ENCODE data around the gene GPLD1.
"Not testable (repeated sequence)": the region's sequence is repeated elsewhere in the genome, so short reads cannot be mapped to it uniquely, and the experiment has no call there.

The GPLD1 gene

GRCh38 chr6:24401458-24401857 lies 87.9 kb downstream of the GPLD1 start:
- H3K4me3 ChIP-seq (replicated peaks; ENCODE audit: low read depth, low read length): no peak overlapping the region
- no peaks in the 10 kb centered on the region for H3K27me3 ChIP-seq (replicated peaks; ENCODE audit: control insufficient read depth, insufficient read depth, low read length)
- no peaks in the 10 kb centered on the region for H3K36me3 ChIP-seq (ENCODE audit: control insufficient read depth, insufficient read depth, low read length)
- DNase-seq (ENCODE audit: extremely low read depth, insufficient read length): no peak
- TF ChIP-seq CTCF (IDR thresholded peaks at IDR 0.05; ENCODE audit: insufficient read depth, low read length, poor library complexity, severe bottlenecking): no peak

- DNase-seq (ENCODE audit: extremely low read depth, insufficient read length); H3K27me3 ChIP-seq (replicated peaks; ENCODE audit: control insufficient read depth, insufficient read depth, low read length); H3K36me3 ChIP-seq (ENCODE audit: control insufficient read depth, insufficient read depth, low read length); H3K4me3 ChIP-seq (replicated peaks; ENCODE audit: low read depth, low read length): not testable (repeated sequence)
Observed at GRCh38 chr6:24400045-24401039, 89.0 kb downstream of the GPLD1 start.

- H3K27me3 ChIP-seq (replicated peaks; ENCODE audit: control insufficient read depth, insufficient read depth, low read length): no peaks in the 10 kb centered on the region
- TF ChIP-seq CTCF (IDR thresholded peaks at IDR 0.05; ENCODE audit: insufficient read depth, low read length, poor library complexity, severe bottlenecking): no peak
- H3K36me3 ChIP-seq (ENCODE audit: control insufficient read depth, insufficient read depth, low read length): no peaks in the 10 kb centered on the region
- no peak for DNase-seq (ENCODE audit: extremely low read depth, insufficient read length)
- no peak overlapping the region for H3K4me3 ChIP-seq (replicated peaks; ENCODE audit: low read depth, low read length)
Observed at GRCh38 chr6:24397631-24398030, 91.7 kb downstream of the GPLD1 start.

GRCh38 chr6:24396824-24397223 lies 92.6 kb downstream of the GPLD1 start:
- Histone ChIP-seq H3K27me3 (replicated peaks; ENCODE audit: control insufficient read depth, insufficient read depth, low read length) (no peaks in the 10 kb centered on the region), H3K4me3 (replicated peaks; ENCODE audit: low read depth, low read length) (no peak overlapping the region), H3K36me3 (ENCODE audit: control insufficient read depth, insufficient read depth, low read length) (no peaks in the 10 kb centered on the region)
- no peak for DNase-seq (ENCODE audit: extremely low read depth, insufficient read length)
- no peak for TF ChIP-seq CTCF (IDR thresholded peaks at IDR 0.05; ENCODE audit: insufficient read depth, low read length, poor library complexity, severe bottlenecking)

GRCh38 chr6:24394780-24395437 lies 94.5 kb downstream of the GPLD1 start:
- H3K27me3 ChIP-seq (replicated peaks; ENCODE audit: control insufficient read depth, insufficient read depth, low read length): no peaks in the 10 kb centered on the region
- H3K36me3 ChIP-seq (ENCODE audit: control insufficient read depth, insufficient read depth, low read length): no peaks in the 10 kb centered on the region
- no peak overlapping the region for H3K4me3 ChIP-seq (replicated peaks; ENCODE audit: low read depth, low read length)
- DNase-seq (ENCODE audit: extremely low read depth, insufficient read length): no peak
- no peak for TF ChIP-seq CTCF (IDR thresholded peaks at IDR 0.05; ENCODE audit: insufficient read depth, low read length, poor library complexity, severe bottlenecking)
